WI38 (cell line): ENCODE measurements around the gene GRB2.

Experiments used
- H3K4me3 ChIP-seq: 2 replicates; pipeline ENCODE4 v1.5.1; 2011; ENCODE audit warnings: low read depth, mild to moderate bottlenecking, control low read depth, low read length
- CTCF ChIP-seq: IDR thresholded peaks from 2 replicates; pipeline ENCODE4 v1.5.1; 2012; ENCODE audit warnings: low read depth, mild to moderate bottlenecking, control low read depth, low read length

Gene GRB2

GRCh38 chr17:75403131-75403530 lies 2.3 kb downstream of the GRB2 start:
- no peak overlapping the region for H3K4me3 ChIP-seq

GRCh38 chr17:75402026-75402425 lies 3.5 kb downstream of the GRB2 start:
- no peak overlapping the region for H3K4me3 ChIP-seq

More at GRCh38 chr17:75403131-75403530, 2.3 kb downstream of the GRB2 start:
- no peak for TF ChIP-seq CTCF

GRCh38 chr17:75400326-75400939 lies 5.0 kb downstream of the GRB2 start:
- H3K4me3 ChIP-seq: no peak overlapping the region

More at GRCh38 chr17:75402026-75402425, 3.5 kb downstream of the GRB2 start:
- TF ChIP-seq CTCF: no peak

GRCh38 chr17:75398279-75398678 lies 7.2 kb downstream of the GRB2 start:
- no peak for TF ChIP-seq CTCF

More at GRCh38 chr17:75400326-75400939, 5.0 kb downstream of the GRB2 start:
- no peak for TF ChIP-seq CTCF

GRCh38 chr17:75397217-75397616 lies 8.3 kb downstream of the GRB2 start:
- no peak overlapping the region for H3K4me3 ChIP-seq
- TF ChIP-seq CTCF: no peak

More at GRCh38 chr17:75398279-75398678, 7.2 kb downstream of the GRB2 start:
- H3K4me3 ChIP-seq: no peak overlapping the region

GRCh38 chr17:75396796-75397195 lies 8.7 kb downstream of the GRB2 start:
- no peak for TF ChIP-seq CTCF

GRCh38 chr17:75396025-75396424 lies 9.5 kb downstream of the GRB2 start:
- H3K4me3 ChIP-seq: no peak overlapping the region
- TF ChIP-seq CTCF: no peak

More at GRCh38 chr17:75396796-75397195, 8.7 kb downstream of the GRB2 start:
- H3K4me3 ChIP-seq: no peak overlapping the region
